ENCODE data around the gene CCDC183.
"Not testable (repeated sequence)": the region's sequence is repeated elsewhere in the genome, so short reads cannot be mapped to it uniquely, and the experiment has no call there.

Gene CCDC183

DNA sequence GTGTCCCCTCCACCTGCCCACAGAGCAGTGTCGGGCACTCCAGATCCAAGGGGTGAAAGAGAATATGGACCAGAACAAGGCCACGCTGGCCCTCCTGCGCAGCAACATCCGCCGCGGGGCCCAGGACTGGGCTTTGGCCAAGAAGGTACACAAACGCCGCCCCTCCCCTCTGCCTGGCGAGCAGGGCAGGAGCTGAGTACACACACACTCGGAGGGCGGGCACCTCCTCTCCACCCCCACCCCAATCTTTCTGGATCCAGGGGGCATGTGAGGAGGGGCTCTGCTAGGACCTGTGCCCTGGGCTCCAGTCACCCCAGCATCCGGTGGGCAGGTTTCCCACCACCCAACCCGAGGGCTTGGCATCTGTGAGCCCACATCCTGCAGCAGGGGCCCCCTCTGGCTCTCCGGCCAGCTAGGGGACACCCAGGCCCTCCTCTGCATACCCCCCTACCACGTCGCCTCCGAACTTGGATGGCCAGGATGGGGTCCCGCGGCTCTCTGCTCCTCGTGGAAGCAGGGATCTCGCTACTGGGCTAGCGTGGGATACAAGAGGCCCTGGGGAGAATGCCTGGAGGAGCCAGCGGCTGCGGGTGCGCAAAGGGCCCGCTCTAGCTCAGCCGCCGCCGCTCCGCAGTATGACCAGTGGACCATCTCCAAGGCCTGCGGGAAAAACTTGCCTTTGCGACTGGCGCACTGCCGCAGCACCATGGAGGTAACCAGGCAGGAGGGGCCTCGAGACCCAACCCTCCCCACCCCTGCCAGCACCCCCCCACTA, 3.1 kb downstream of the CCDC183 start:
- FAIRE-seq = no peak
- TF ChIP-seq TAF1 (IDR thresholded peaks at IDR 0.05; ENCODE audit: borderline replicate concordance, low read depth, low read length) (no peak), POLR2A (IDR thresholded peaks at IDR 0.05; ENCODE audit: low read depth, low read length) (no peak), POLR2AphosphoS5 (IDR thresholded peaks at IDR 0.05; ENCODE audit: low read depth, low read length) (no peak)
- no peak for DNase-seq (ENCODE audit: insufficient read length)

DNA sequence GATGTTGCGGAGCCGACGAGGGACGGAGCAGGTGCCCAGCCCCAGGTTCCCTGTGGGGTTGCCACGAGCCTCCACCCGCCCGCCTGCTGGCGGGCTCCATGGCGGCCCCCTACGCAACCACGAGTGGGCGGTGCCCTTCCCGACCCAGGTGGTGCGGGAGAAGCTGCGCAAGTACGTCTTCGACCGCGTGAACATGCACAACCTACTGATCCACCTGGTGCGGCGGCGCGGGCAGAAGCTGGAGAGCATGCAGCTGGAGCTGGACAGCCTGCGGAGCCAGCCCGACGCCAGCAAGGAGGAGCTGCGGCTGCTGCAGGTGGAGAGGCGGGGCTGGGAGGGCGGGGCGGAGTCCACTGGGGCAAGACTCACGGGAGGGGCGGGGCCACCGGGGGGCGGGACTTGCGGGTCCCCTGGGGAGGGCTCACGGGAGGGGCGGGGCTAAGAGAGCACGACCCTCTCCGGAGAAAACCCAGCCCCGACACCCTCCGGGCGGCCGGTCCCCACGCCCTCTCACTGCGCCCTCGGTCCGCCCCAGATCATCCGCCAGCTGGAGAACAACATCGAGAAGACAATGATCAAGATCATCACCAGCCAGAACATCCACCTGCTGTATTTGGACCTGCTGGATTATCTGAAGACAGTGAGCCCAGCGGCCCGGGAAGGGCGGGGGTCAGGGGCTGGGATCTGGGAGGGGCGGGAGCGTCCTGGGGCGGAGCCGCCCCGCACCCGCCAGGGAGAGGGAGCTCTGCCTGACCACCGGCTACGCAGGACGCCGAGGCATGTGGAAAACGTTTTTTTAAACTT, 3.9 kb downstream of the CCDC183 start:
- peak; percentile 60 for FAIRE-seq

DNA sequence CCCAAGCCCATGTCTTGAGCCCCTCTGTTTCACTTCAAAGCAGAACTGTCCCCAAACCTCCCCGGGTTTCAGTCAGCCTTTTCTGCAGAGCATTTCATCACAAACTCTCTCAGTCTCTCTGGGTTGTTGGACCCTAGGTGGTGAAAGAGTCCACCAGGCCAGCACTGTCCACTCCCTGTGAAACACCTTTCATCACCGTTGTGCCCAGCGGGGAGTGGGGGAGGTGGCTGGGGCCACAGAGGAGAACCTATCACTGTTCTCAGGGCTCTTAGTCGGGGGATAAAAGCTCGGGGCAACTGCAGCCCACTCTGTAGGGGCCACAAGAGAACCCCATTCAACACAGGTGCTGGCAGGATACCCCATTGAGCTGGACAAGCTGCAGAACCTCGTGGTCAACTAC, 6.2 kb downstream of the CCDC183 start:
- DNase-seq (ENCODE audit: insufficient read length) (no peak), FAIRE-seq (no peak)
- TF ChIP-seq POLR2A (IDR thresholded peaks at IDR 0.05; ENCODE audit: low read depth, low read length) (no peak), TAF1 (IDR thresholded peaks at IDR 0.05; ENCODE audit: borderline replicate concordance, low read depth, low read length) (no peak), POLR2AphosphoS5 (IDR thresholded peaks at IDR 0.05; ENCODE audit: low read depth, low read length) (no peak)

More for the DNA sequence above, 3.9 kb downstream of the CCDC183 start:
- no peak for TF ChIP-seq TAF1 (IDR thresholded peaks at IDR 0.05; ENCODE audit: borderline replicate concordance, low read depth, low read length)
- TF ChIP-seq POLR2A (IDR thresholded peaks at IDR 0.05; ENCODE audit: low read depth, low read length) = no peak
- TF ChIP-seq POLR2AphosphoS5 (IDR thresholded peaks at IDR 0.05; ENCODE audit: low read depth, low read length) = no peak
- peak; percentile 92 for DNase-seq (ENCODE audit: insufficient read length)

DNA sequence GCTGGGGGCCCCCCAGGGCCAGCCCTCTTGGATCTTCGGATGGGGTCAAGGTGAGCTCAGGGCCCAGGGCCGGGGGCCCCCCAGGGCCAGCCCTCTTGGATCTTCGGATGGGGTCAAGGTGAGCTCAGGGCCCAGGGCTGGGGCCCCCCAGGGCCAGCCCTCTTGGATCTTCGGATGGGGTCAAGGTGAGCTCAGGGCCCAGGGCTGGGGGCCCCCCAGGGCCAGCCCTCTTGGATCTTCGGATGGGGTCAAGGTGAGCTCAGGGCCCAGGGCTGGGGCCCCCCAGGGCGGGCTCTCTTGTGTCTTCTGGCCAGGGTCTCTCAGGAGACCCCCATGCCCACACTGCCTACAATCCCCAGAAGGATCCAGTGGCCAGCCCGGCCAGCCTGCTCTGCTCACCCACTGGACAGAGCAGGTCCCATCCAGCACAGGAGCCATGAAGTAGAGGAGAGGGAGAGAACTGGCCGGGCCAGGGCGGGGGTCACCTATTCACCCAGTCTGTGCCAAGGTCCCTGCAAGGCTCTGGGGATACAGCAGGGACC, 6.9 kb downstream of the CCDC183 start:
- DNase-seq (ENCODE audit: insufficient read length); FAIRE-seq: not testable (repeated sequence)

DNA sequence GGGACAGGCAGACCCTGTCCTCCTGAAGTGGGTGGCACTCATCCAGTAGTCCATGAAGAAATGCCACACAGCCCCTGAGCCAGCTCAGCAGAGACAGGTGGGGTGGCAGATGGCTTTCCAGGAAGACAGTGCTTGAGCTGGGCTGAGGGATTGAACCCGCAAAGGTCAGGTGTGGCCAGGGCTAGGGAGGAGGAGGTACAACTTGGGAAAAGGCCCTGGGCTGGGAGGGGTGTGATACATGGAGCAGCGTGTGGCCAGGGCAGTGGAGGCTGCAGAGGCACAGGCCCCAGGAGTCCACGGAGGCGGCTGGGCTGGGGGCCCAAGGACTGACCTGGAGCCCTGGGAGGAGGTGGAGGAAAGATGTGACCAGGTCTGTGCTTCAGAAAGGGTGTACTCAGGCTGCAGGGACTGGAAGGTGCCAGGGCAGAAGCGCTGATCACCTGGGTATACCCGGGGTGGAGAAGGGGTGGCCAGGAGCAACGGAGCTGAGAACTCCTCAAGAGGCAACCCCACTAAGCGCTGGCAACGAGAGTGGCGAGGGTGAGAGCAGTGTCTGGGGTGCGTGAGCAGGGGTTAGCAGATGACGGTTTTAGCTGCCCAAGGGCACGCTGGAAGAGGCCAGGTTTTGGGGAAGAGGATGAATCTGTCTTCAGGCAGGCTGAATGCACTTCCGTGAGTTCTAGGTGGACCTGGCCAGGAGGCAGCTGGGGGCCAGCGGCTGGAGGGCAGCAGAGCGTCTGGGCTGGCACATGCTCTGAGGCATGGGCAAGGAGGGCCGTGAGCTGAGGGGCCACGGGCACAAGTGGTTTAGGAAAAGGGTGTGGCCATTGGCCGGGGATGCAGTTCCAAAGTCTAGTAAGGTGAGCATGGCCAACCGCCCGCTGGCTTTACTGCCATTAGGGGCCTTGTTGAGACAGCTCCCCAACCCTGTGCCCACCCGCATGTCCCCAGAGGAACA, 7.7 kb downstream of the CCDC183 start:
- TF ChIP-seq TAF1 (IDR thresholded peaks at IDR 0.05; ENCODE audit: borderline replicate concordance, low read depth, low read length) (no peak), POLR2A (IDR thresholded peaks at IDR 0.05; ENCODE audit: low read depth, low read length) (no peak), POLR2AphosphoS5 (IDR thresholded peaks at IDR 0.05; ENCODE audit: low read depth, low read length) (no peak)
- DNase-seq (ENCODE audit: insufficient read length) = no peak
- FAIRE-seq = no peak

DNA sequence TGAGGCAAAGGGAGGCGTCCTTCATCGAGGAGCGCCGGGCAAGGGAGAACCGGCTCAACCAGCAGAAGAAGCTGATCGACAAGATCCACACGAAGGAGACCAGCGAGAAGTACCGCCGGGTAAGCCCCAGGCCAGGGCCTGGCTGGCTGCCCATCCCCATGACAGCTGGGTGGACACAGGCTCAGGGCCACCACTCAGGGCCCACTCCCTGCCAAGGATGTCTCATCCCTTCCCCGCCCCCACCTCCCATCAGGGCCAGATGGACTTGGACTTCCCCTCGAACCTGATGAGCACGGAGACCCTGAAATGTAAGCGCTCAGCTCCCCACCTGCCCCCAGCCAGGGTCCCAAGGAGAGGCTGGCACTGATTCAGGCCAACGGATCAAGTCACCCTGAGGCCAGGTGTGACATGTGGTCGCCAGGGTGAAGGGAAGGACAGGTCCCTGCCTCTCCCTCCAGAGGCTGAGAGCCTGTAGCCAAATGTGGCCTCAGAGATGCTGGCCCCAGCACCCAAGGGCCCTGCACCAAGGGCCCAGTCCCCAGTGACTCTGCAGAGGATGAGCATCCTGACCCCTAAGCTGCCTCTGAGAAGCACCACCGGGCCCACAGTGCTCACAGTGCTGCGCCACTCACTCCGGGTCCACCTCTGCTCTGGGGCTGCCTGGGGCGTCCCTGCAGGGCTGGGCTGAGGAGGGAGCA, 8.5 kb downstream of the CCDC183 start:
- FAIRE-seq = no peak
- no peak for DNase-seq (ENCODE audit: insufficient read length)
- TF ChIP-seq TAF1 (IDR thresholded peaks at IDR 0.05; ENCODE audit: borderline replicate concordance, low read depth, low read length) (no peak), POLR2A (IDR thresholded peaks at IDR 0.05; ENCODE audit: low read depth, low read length) (no peak), POLR2AphosphoS5 (IDR thresholded peaks at IDR 0.05; ENCODE audit: low read depth, low read length) (no peak)

DNA sequence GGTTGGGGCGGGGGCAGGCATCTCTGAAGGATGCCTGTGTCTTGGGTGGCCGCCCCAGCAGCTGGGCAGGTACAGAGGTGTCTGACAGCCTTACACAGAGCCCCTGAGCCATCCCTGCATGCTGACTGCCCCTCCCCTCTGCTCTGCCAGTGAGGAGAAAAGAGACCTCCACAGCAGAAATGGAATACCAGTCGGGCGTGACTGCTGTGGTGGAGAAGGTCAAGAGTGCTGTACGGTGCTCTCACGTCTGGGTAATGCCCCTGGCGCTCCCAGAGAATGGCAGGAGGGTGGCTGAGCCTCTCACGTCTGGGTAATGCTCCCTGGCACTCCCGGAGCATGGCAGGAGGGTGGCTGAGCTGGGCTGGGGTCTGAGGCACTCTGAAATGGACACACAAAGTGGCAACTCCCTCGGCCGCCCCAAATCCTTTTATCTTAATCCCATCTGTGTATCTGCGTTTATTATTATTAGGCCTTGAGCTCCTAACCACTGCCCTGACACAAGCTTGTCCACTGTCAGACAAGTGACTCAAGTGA, 9.1 kb downstream of the CCDC183 start:
- DNase-seq (ENCODE audit: insufficient read length) (no peak), FAIRE-seq (no peak)
- no peak for TF ChIP-seq TAF1 (IDR thresholded peaks at IDR 0.05; ENCODE audit: borderline replicate concordance, low read depth, low read length)

DNA sequence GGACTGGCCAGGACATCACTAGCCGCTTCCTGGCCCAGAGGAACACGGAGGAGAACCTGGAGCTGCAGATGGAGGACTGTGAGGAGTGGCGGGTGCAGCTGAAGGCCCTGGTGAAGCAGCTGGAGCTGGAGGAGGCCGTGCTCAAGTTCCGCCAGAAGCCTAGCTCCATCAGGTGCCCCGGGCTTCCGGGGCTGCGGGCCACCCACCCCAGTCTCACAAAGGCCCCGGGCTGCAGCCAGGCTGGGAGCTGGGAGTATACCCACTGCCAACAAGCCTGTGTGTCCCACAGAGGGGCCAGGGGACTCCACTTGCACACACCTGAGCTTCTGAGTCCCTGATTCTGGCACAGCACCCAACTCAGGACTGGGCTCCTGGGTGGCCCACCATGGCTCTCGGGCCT, 9.9 kb downstream of the CCDC183 start:
- no peak for TF ChIP-seq POLR2AphosphoS5 (IDR thresholded peaks at IDR 0.05; ENCODE audit: low read depth, low read length)
- no peak for TF ChIP-seq POLR2A (IDR thresholded peaks at IDR 0.05; ENCODE audit: low read depth, low read length)
- no peak for TF ChIP-seq TAF1 (IDR thresholded peaks at IDR 0.05; ENCODE audit: borderline replicate concordance, low read depth, low read length)
- DNase-seq (ENCODE audit: insufficient read length) (no peak), FAIRE-seq (no peak)

DNA sequence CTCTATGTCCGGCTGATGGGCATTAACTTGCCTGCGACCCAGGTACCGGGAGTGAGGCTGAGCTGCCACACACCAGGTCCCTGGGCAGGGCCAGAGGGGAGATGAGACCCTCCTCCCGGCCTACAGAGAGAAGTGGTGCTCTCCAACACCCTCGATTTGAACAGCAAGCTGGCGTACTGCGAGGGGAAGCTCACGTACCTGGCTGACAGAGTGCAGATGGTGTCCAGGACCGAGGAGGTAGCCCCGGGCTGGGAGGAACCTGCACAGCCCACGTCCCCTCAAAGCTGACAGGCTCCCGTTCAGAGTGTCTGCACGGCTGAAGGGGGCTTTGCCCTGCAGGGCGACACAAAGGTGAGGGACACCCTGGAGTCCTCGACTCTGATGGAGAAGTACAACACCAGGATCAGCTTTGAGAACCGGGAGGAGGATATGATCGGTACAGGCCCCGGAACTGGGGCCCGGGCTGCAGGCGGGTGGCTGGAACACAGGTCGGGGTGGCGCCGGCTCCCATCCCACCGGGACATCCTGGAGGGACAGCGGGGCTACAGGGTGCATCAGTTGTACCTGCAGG, 10.6 kb downstream of the CCDC183 start:
- DNase-seq (ENCODE audit: insufficient read length) (no peak), FAIRE-seq (no peak)
- TF ChIP-seq POLR2AphosphoS5 (IDR thresholded peaks at IDR 0.05; ENCODE audit: low read depth, low read length) = no peak
- TF ChIP-seq POLR2A (IDR thresholded peaks at IDR 0.05; ENCODE audit: low read depth, low read length) = no peak
- TF ChIP-seq TAF1 (IDR thresholded peaks at IDR 0.05; ENCODE audit: borderline replicate concordance, low read depth, low read length) = no peak

All from GM12892 (cell line).